Keratinocyte (primary cell): ENCODE results near the gene ZNF723. TPM values are rescaled to one million over a fixed set of nuclear protein-coding genes. Genes with fewer than 3 reads are reported as not detected.
"Not testable (repeated sequence)": the region's sequence is repeated elsewhere in the genome, so short reads cannot be mapped to it uniquely, and the experiment has no call there.

Experiments used
- DNase-seq: peaks from one replicate; pipeline ENCODE4 v3.0.0-alpha.2; 2011; ENCODE audit warnings: low read depth, missing footprints, low spot score
- FAIRE-seq: peaks from 2 replicates; lab custom pipeline; 2011; peaks lifted over from hg19 to GRCh38; lab: Jason Lieb, UNC
- H2AFZ ChIP-seq: 2 replicates; pipeline ENCODE4 v1.6.0; 2012; ENCODE audit warnings: low read length, control low read depth, inconsistent platforms; ENCODE audit not compliant: control insufficient read depth
- H3K27ac ChIP-seq: 2 replicates; pipeline ENCODE4 v1.5.1; 2011; ENCODE audit warnings: low read length; ENCODE audit not compliant: control insufficient read depth, insufficient read depth
- H3K27me3 ChIP-seq: 3 replicates; pipeline ENCODE4 v1.6.0; 2011; ENCODE audit warnings: low read length; ENCODE audit not compliant: control insufficient read depth, insufficient read depth; ENCODE audit errors: extremely low read depth
- H3K36me3 ChIP-seq, 2 experiments: 2 replicates in 1 of 2; 3 replicates in 1 of 2; pipeline ENCODE4 v1.5.1; 2011; ENCODE audit warnings: low read length in 2 of 2, mild to moderate bottlenecking in 1 of 2; ENCODE audit not compliant: control insufficient read depth in 2 of 2, insufficient read depth in 2 of 2; ENCODE audit errors: extremely low read depth in 1 of 2
- H3K4me1 ChIP-seq: 3 replicates; pipeline ENCODE4 v1.5.1; 2011; ENCODE audit warnings: low read length; ENCODE audit not compliant: control insufficient read depth, insufficient read depth; ENCODE audit errors: extremely low read depth
- H3K4me2 ChIP-seq: 3 replicates; pipeline ENCODE4 v1.6.0; 2011; ENCODE audit warnings: low read depth, low read length; ENCODE audit not compliant: control insufficient read depth, insufficient read depth; ENCODE audit errors: extremely low read depth
- H3K4me3 ChIP-seq, 3 experiments: fragments of 200-600 bp in 1 of 3; sonication (generic) in 1 of 3; 2 replicates in 2 of 3; 3 replicates in 1 of 3; pipeline ENCODE4 v1.5.1; 2011 to 2016; ENCODE audit warnings: low read length in 3 of 3, mild to moderate bottlenecking in 3 of 3, control low read depth in 2 of 3, inconsistent platforms in 1 of 3, low read depth in 1 of 3, mixed read lengths in 1 of 3, mixed run types in 1 of 3, moderate library complexity in 1 of 3; ENCODE audit not compliant: control insufficient read depth in 2 of 3, insufficient read depth in 2 of 3; ENCODE audit errors: extremely low read depth in 1 of 3
- H3K79me2 ChIP-seq: 2 replicates; pipeline ENCODE4 v1.6.0; 2012; ENCODE audit warnings: low read length; ENCODE audit not compliant: control insufficient read depth, insufficient read depth
- H3K9ac ChIP-seq: 3 replicates; pipeline ENCODE4 v1.6.0; 2011; ENCODE audit warnings: low read length; ENCODE audit not compliant: control insufficient read depth, insufficient read depth; ENCODE audit errors: extremely low read depth
- H3K9me1 ChIP-seq: 3 replicates; pipeline ENCODE4 v1.6.0; 2011; ENCODE audit warnings: low read length; ENCODE audit not compliant: control insufficient read depth, insufficient read depth; ENCODE audit errors: extremely low read depth
- H3K9me3 ChIP-seq: 2 replicates; pipeline ENCODE4 v1.5.1; 2012; ENCODE audit warnings: low read depth, low read length; ENCODE audit not compliant: control insufficient read depth
- H4K20me1 ChIP-seq: 3 replicates; pipeline ENCODE4 v1.6.0; 2011; ENCODE audit warnings: low read length; ENCODE audit not compliant: control insufficient read depth, insufficient read depth; ENCODE audit errors: extremely low read depth
- CTCF ChIP-seq, 3 experiments: IDR thresholded peaks in 1 of 3; conservative IDR thresholded peaks in 1 of 3; optimal IDR thresholded peaks in 1 of 3; 2 replicates in 2 of 3; 3 replicates in 1 of 3; pipeline versions ENCODE3 to v1.5.1; 2011; ENCODE audit warnings: low read length in 3 of 3, mild to moderate bottlenecking in 3 of 3, moderate library complexity in 2 of 3, control low read depth in 1 of 3, inconsistent platforms in 1 of 3; ENCODE audit not compliant: insufficient read depth in 2 of 3; ENCODE audit errors: extremely low read depth in 1 of 3
- EZH2 ChIP-seq: IDR thresholded peaks from one replicate; pipeline ENCODE4 v1.6.1; 2012; ENCODE audit warnings: inconsistent platforms, mild to moderate bottlenecking, low read length, moderate library complexity
- dilution Hi-C: fragments of 300-500 bp; cut with MboI; formaldehyde crosslinking; loops from one replicate; pipeline ENCODE4 v1.7.0; 2020; ENCODE audit warnings: low sequenced_read_pairs; ENCODE audit not compliant: extremely low pct_ligation_motif_present
- polyA plus RNA-seq, 5 experiments: library from polyadenylated mRNA; depleted of rRNA in 3 of 5; stranded (reverse) in 3 of 5; stranded (forward) in 1 of 5; unstranded in 1 of 5; fragments of >200 nt; gene quantifications; 1 replicate in 1 of 5; 2 replicates in 3 of 5; 3 replicates in 1 of 5; pipeline versions ENCODE4 v1.2.1 to v1.2.3, GENCODE V29; 2011 to 2012; ENCODE audit warnings: missing spikeins in 2 of 5, low read depth in 1 of 5, low replicate concordance in 1 of 5

The ZNF723 gene
- polyA plus RNA-seq, 1 donor (not counting 4 experiments of a cell fraction or from before 2014, with no cell fraction given), result not detected

GRCh38 chr19:22831211-22831610 is 880 bp upstream of the ZNF723 start:
- Histone ChIP-seq H3K9ac (no peak overlapping the region), H3K9me3 (peaks cover 2% of the 10 kb centered on the region), H2AFZ (no peak overlapping the region), H3K4me3 (no peak overlapping the region), H3K27ac (no peak overlapping the region), H3K4me2 (no peak overlapping the region), H4K20me1 (no peaks in the 10 kb centered on the region), H3K4me1 (no peaks in the 10 kb centered on the region), H3K27me3 (no peaks in the 10 kb centered on the region), H3K79me2 (no peaks in the 10 kb centered on the region), H3K36me3 (no peaks in the 10 kb centered on the region), H3K9me1 (no peaks in the 10 kb centered on the region)
- no peak for TF ChIP-seq EZH2
- TF ChIP-seq CTCF (optimal IDR thresholded peaks at IDR 0.05 in 1 of 3, IDR thresholded peaks at IDR 0.05 in 1 of 3, conservative IDR thresholded peaks at IDR 0.05 in 1 of 3; ENCODE audit: extremely low read depth in 1 of 3, insufficient read depth in 2 of 3, low read length in 3 of 3), result no peak
- FAIRE-seq (no peak), DNase-seq (no peak)
- dilution Hi-C loops, result no loop called here

GRCh38 chr19:22857713-22858320 is 25.7 kb downstream of the ZNF723 start:
- H3K4me3 ChIP-seq, H3K9ac ChIP-seq, H3K27me3 ChIP-seq, H4K20me1 ChIP-seq, H3K79me2 ChIP-seq, H3K9me3 ChIP-seq, FAIRE-seq, DNase-seq, H3K27ac ChIP-seq, H3K4me2 ChIP-seq, H2AFZ ChIP-seq, dilution Hi-C loops, H3K36me3 ChIP-seq, H3K9me1 ChIP-seq, H3K4me1 ChIP-seq: not testable (repeated sequence)

GRCh38 chr19:22882797-22883196 is 50.7 kb downstream of the ZNF723 start:
- H3K27ac ChIP-seq, result no peak overlapping the region
- H3K79me2 ChIP-seq, result no peaks in the 10 kb centered on the region
- no peak overlapping the region for H3K4me3 ChIP-seq
- dilution Hi-C loops, result no loop called here
- no peak overlapping the region for H3K9ac ChIP-seq
- no peaks in the 10 kb centered on the region for H3K36me3 ChIP-seq
- FAIRE-seq (no peak), DNase-seq (no peak)
- no peak overlapping the region for H2AFZ ChIP-seq
- H3K9me1 ChIP-seq, result no peaks in the 10 kb centered on the region
- H3K4me1 ChIP-seq, result no peaks in the 10 kb centered on the region
- H3K9me3 ChIP-seq, result peaks cover 2% of the 10 kb centered on the region
- no peak overlapping the region for H3K4me2 ChIP-seq
- no peak for TF ChIP-seq EZH2
- TF ChIP-seq CTCF (optimal IDR thresholded peaks at IDR 0.05 in 1 of 3, IDR thresholded peaks at IDR 0.05 in 1 of 3, conservative IDR thresholded peaks at IDR 0.05 in 1 of 3; ENCODE audit: extremely low read depth in 1 of 3, insufficient read depth in 2 of 3, low read length in 3 of 3), result peak in 1 of 3 experiments; percentile 12
- H3K27me3 ChIP-seq, result no peaks in the 10 kb centered on the region
- H4K20me1 ChIP-seq, result no peaks in the 10 kb centered on the region
